GM12873 (cell line): ENCODE results near the gene LRIG2.

ENCODE experiments used
- CTCF ChIP-seq: IDR thresholded peaks from 2 replicates; pipeline ENCODE4 v1.5.1; 2012; ENCODE audit warnings: low read depth, mild to moderate bottlenecking, moderate library complexity, low read length, control low read depth; ENCODE audit not compliant: insufficient read depth; ENCODE audit errors: missing control alignments

LRIG2 gene

GRCh38 chr1:113141650-113142473, 68.9 kb downstream of the LRIG2 start:
- TF ChIP-seq CTCF = no peak

- no peak for TF ChIP-seq CTCF
These were observed 69.8 kb downstream of the LRIG2 start for GRCh38 chr1:113142791-113143190.

GRCh38 chr1:113146242-113147072, 73.5 kb downstream of the LRIG2 start:
- no peak for TF ChIP-seq CTCF

GRCh38 chr1:113147073-113147625, 74.2 kb downstream of the LRIG2 start:
- TF ChIP-seq CTCF = no peak

- no peak for TF ChIP-seq CTCF
These were observed 74.8 kb downstream of the LRIG2 start for GRCh38 chr1:113147826-113148225.

GRCh38 chr1:113153116-113153803, 80.3 kb downstream of the LRIG2 start:
- TF ChIP-seq CTCF = no peak
